ENCODE measurements around the gene IQCK.
"Not testable (repeated sequence)": the region's sequence is repeated elsewhere in the genome, so short reads cannot be mapped to it uniquely, and the experiment has no call there.

- TF ChIP-seq CTCF, POLR2A (IDR thresholded peaks at IDR 0.05): not testable (repeated sequence)
Observed at GRCh38 chr16:19716728-19717127, 1.3 kb upstream of the IQCK start.
